ENCODE measurements around the gene OR2AJ1. TPM values are rescaled to one million over a fixed set of nuclear protein-coding genes. Genes with fewer than 3 reads are reported as not detected.

OR2AJ1 gene, protein sequence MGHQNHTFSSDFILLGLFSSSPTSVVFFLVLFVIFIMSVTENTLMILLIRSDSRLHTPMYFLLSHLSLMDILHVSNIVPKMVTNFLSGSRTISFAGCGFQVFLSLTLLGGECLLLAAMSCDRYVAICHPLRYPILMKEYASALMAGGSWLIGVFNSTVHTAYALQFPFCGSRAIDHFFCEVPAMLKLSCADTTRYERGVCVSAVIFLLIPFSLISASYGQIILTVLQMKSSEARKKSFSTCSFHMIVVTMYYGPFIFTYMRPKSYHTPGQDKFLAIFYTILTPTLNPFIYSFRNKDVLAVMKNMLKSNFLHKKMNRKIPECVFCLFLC
- total RNA-seq: not detected

DNA sequence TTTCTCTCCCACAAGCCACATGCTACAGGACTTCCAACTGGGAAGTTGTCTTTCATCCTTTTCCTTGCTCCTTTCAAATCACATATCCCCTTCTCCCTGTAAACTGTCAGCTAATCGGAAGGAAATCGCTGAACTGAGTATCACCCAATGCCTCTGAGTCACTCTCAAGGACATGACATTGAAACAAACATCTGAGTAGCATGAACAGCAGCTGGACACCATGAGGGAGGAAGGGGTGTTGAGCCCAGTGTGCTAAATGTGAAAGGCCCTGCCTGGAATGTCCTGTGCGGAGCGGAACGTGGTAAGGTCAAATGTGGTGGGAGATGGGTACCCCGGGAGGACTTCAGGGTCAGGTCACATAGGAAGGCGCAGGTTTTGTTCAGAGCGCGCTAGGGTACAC lies at the start of gene OR2AJ1:
Gene OR2AJ1, plus strand, starts transcription at position 22 of the 400 bp plus-strand sequence. CDS start 8,880 bp downstream, outside the sequence.
- H3K9me3 Mint-ChIP-seq (ENCODE audit: insufficient read depth): no peaks in the 10 kb centered on the region
- H3K4me1 Mint-ChIP-seq (ENCODE audit: low read depth): no peaks in the 10 kb centered on the region
- H3K4me3 Mint-ChIP-seq: no peak within 1 kb of the TSS
- ChIA-PET POLR2A (no interaction called here), CTCF (no interaction called here)
- DNase-seq: no peak
- ATAC-seq: no peak
- H3K27ac Mint-ChIP-seq: no peak within 1 kb of the TSS
- no peaks in the 10 kb centered on the region for H3K27me3 Mint-ChIP-seq (ENCODE audit: low read depth)
- no peaks in the 10 kb centered on the region for H3K36me3 Mint-ChIP-seq (ENCODE audit: low read depth)

DNA sequence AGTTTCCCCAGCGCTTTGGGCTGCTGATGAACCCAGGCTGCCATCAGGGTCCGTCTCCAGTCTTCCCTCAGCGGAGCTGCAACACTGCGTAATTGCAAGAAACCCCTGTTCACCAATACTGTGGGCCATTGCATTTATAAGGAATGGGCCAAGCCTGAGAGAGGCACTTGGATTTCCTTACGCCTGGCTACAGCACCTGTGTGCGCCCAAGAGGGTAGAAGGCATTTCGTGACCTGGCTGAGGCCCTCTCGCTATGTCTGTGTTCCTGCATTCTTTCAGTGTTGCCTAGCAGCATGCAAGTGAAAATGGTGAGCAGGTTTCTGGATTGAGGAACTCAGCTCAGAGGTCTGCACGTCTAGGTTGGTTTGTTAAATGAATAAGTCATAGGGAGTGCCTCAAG lies 41.3 kb upstream of the OR2AJ1 start:
- DNase-seq (no peak), ATAC-seq (no peak)
- Mint-ChIP-seq H3K36me3 (ENCODE audit: low read depth) (no peaks in the 10 kb centered on the region), H3K27ac (no peak overlapping the region), H3K4me3 (no peak overlapping the region), H3K27me3 (ENCODE audit: low read depth) (no peaks in the 10 kb centered on the region), H3K9me3 (ENCODE audit: insufficient read depth) (no peaks in the 10 kb centered on the region), H3K4me1 (ENCODE audit: low read depth) (no peaks in the 10 kb centered on the region)
- ChIA-PET POLR2A (no interaction called here), CTCF (no interaction called here)

- H3K4me3 Mint-ChIP-seq: no peak overlapping the region
- no peak for DNase-seq
- no peaks in the 10 kb centered on the region for H3K36me3 Mint-ChIP-seq (ENCODE audit: low read depth)
- H3K9me3 Mint-ChIP-seq (ENCODE audit: insufficient read depth): no peaks in the 10 kb centered on the region
- H3K4me1 Mint-ChIP-seq (ENCODE audit: low read depth): no peaks in the 10 kb centered on the region
- H3K27me3 Mint-ChIP-seq (ENCODE audit: low read depth): no peaks in the 10 kb centered on the region
- CTCF ChIA-PET: no interaction called here
- ATAC-seq: no peak
- POLR2A ChIA-PET: no interaction called here
- no peak overlapping the region for H3K27ac Mint-ChIP-seq
These were observed 39.8 kb upstream of the OR2AJ1 start for GRCh38 chr1:247884797-247885413.

GRCh38 chr1:247895163-247895637 lies 29.5 kb upstream of the OR2AJ1 start, which contains the start of gene OR2W3:
Gene OR2W3 (plus strand): TSS chr1:247895587. CDS start chr1:247895587, 0 bp downstream.
- DNase-seq: no peak
- POLR2A ChIA-PET: no interaction called here
- H3K36me3 Mint-ChIP-seq (ENCODE audit: low read depth): peaks cover 2% of the 10 kb centered on the region
- peaks cover 13% of the 10 kb centered on the region for H3K9me3 Mint-ChIP-seq (ENCODE audit: insufficient read depth)
- H3K27me3 Mint-ChIP-seq (ENCODE audit: low read depth): no peaks in the 10 kb centered on the region
- H3K27ac Mint-ChIP-seq: no peak within 1 kb of the TSS
- no peak within 1 kb of the TSS for H3K4me3 Mint-ChIP-seq
- no peaks in the 10 kb centered on the region for H3K4me1 Mint-ChIP-seq (ENCODE audit: low read depth)
- CTCF ChIA-PET: no interaction called here
- ATAC-seq: no peak

DNA sequence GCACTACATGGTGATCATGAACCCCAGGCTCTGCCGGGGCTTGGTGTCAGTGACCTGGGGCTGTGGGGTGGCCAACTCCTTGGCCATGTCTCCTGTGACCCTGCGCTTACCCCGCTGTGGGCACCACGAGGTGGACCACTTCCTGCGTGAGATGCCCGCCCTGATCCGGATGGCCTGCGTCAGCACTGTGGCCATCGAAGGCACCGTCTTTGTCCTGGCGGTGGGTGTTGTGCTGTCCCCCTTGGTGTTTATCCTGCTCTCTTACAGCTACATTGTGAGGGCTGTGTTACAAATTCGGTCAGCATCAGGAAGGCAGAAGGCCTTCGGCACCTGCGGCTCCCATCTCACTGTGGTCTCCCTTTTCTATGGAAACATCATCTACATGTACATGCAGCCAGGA lies 28.7 kb upstream of the OR2AJ1 start:
- no peak overlapping the region for H3K4me3 Mint-ChIP-seq
- H3K4me1 Mint-ChIP-seq (ENCODE audit: low read depth): no peaks in the 10 kb centered on the region
- H3K36me3 Mint-ChIP-seq (ENCODE audit: low read depth): peaks cover 2% of the 10 kb centered on the region
- no peak overlapping the region for H3K27ac Mint-ChIP-seq
- ChIA-PET POLR2A (no interaction called here), CTCF (no interaction called here)
- ATAC-seq: no peak
- H3K9me3 Mint-ChIP-seq (ENCODE audit: insufficient read depth): peaks cover 13% of the 10 kb centered on the region
- DNase-seq: no peak
- H3K27me3 Mint-ChIP-seq (ENCODE audit: low read depth): no peaks in the 10 kb centered on the region

GRCh38 chr1:247904122-247904521 lies 20.6 kb upstream of the OR2AJ1 start:
- peaks cover 3% of the 10 kb centered on the region for H3K27me3 Mint-ChIP-seq (ENCODE audit: low read depth)
- H3K36me3 Mint-ChIP-seq (ENCODE audit: low read depth): peaks cover 5% of the 10 kb centered on the region
- no peak overlapping the region for H3K27ac Mint-ChIP-seq
- no peak for ATAC-seq
- ChIA-PET POLR2A (no interaction called here), CTCF (no interaction called here)
- no peak overlapping the region for H3K4me3 Mint-ChIP-seq
- DNase-seq: no peak
- peaks cover 32% of the 10 kb centered on the region for H3K4me1 Mint-ChIP-seq (ENCODE audit: low read depth)
- H3K9me3 Mint-ChIP-seq (ENCODE audit: insufficient read depth): peaks cover 5% of the 10 kb centered on the region

DNA sequence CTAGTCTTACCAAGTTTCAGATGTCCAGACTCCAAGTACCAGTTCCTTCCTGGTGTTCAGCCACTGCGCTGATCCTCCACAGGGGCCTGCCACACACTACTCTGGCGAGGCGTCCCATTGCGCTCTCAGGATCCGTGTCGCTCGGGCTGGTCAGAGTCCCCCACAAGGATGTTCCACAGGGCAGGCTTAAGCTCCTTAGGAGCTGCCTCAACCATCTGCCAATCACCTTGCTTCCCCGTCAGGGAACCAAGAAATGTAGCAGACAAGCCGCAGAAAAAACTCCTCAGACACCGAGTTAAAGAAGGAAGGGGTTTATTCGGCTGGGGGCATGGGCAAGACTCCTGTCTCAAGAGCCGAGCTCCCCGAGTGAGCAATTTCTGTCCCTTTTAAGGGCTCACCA lies 19.5 kb upstream of the OR2AJ1 start:
- Mint-ChIP-seq H3K9me3 (ENCODE audit: insufficient read depth) (no peaks in the 10 kb centered on the region), H3K27me3 (ENCODE audit: low read depth) (peaks cover 3% of the 10 kb centered on the region), H3K4me3 (no peak overlapping the region), H3K4me1 (ENCODE audit: low read depth) (peaks cover 32% of the 10 kb centered on the region), H3K27ac (no peak overlapping the region), H3K36me3 (ENCODE audit: low read depth) (peaks cover 5% of the 10 kb centered on the region)
- POLR2A ChIA-PET: no interaction called here
- CTCF ChIA-PET: no interaction called here
- DNase-seq (no peak), ATAC-seq (no peak)

DNA sequence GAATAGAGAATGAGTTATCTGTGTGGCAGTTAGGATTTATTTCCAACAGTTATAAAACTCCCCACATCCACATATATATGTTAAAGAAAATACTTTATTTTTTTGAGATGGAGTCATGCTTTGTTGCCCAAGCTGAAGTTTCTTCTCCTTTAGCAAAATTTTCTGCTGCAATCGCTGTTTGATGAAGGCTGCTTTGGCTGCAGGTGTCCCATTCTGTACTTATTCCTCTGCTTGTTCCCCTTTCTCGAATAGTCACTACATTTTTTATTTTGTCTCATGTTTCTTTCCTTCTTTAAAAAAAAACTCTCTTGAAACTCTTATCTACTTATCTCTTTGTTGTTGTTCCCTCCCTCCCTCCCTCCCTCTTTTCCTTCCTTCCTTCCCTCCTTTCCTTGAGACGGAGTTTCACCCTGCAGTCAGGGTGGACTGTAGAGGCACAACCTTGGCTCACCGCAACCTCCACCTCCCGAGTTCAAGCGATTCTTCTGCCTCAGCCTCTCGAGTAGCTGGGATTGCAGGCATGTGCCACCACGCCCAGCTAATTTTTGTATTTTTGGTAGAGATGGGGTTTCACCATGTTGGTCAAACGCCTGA lies 18.7 kb upstream of the OR2AJ1 start:
- ChIA-PET POLR2A (no interaction called here), CTCF (no interaction called here)
- H3K4me1 Mint-ChIP-seq (ENCODE audit: low read depth): peaks cover 32% of the 10 kb centered on the region
- peaks cover 5% of the 10 kb centered on the region for H3K36me3 Mint-ChIP-seq (ENCODE audit: low read depth)
- H3K27ac Mint-ChIP-seq: peak overlapping the region; percentile 79
- ATAC-seq (peak; percentile 56), DNase-seq (no peak)
- peaks cover 3% of the 10 kb centered on the region for H3K27me3 Mint-ChIP-seq (ENCODE audit: low read depth)
- H3K9me3 Mint-ChIP-seq (ENCODE audit: insufficient read depth): no peaks in the 10 kb centered on the region
- peak overlapping the region; percentile 72 for H3K4me3 Mint-ChIP-seq

GRCh38 chr1:247906504-247907047 lies 18.1 kb upstream of the OR2AJ1 start:
- ChIA-PET POLR2A (no interaction called here), CTCF (no interaction called here)
- peaks cover 32% of the 10 kb centered on the region for H3K4me1 Mint-ChIP-seq (ENCODE audit: low read depth)
- peak overlapping the region; percentile 72 for H3K4me3 Mint-ChIP-seq
- H3K36me3 Mint-ChIP-seq (ENCODE audit: low read depth): peaks cover 5% of the 10 kb centered on the region
- peak overlapping the region; percentile 79 for H3K27ac Mint-ChIP-seq
- H3K27me3 Mint-ChIP-seq (ENCODE audit: low read depth): peaks cover 3% of the 10 kb centered on the region
- ATAC-seq: peak; percentile 78
- no peak for DNase-seq
- H3K9me3 Mint-ChIP-seq (ENCODE audit: insufficient read depth): no peaks in the 10 kb centered on the region

- DNase-seq (no peak), ATAC-seq (no peak)
- H3K4me3 Mint-ChIP-seq: no peak overlapping the region
- peaks cover 5% of the 10 kb centered on the region for H3K36me3 Mint-ChIP-seq (ENCODE audit: low read depth)
- peaks cover 3% of the 10 kb centered on the region for H3K27me3 Mint-ChIP-seq (ENCODE audit: low read depth)
- no peak overlapping the region for H3K27ac Mint-ChIP-seq
- H3K9me3 Mint-ChIP-seq (ENCODE audit: insufficient read depth): no peaks in the 10 kb centered on the region
- ChIA-PET POLR2A (no interaction called here), CTCF (no interaction called here)
- H3K4me1 Mint-ChIP-seq (ENCODE audit: low read depth): peaks cover 32% of the 10 kb centered on the region
These were observed 15.9 kb upstream of the OR2AJ1 start for GRCh38 chr1:247908766-247909165.

DNA sequence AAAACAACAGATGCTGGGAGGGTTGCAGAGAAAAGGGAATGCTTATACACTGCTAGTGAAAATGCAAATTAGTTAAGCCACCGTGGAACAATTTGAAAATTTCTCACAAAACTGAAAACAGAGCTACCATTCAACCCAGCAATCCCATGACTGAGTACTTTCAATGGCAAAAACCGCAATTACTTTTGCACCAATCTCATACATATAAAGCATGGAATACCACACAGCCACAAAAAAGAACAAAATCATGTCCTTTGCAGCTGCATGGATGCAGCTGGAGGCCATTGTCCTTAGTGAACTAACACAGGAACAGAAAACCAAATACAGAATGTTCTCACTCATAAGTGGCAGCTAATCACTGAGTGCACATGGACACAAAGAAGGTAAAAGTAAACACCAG lies 10.9 kb upstream of the OR2AJ1 start:
- no peak for ATAC-seq
- Mint-ChIP-seq H3K4me3 (no peak overlapping the region), H3K9me3 (ENCODE audit: insufficient read depth) (no peaks in the 10 kb centered on the region), H3K4me1 (ENCODE audit: low read depth) (no peaks in the 10 kb centered on the region), H3K36me3 (ENCODE audit: low read depth) (no peaks in the 10 kb centered on the region), H3K27ac (no peak overlapping the region), H3K27me3 (ENCODE audit: low read depth) (peaks cover 2% of the 10 kb centered on the region)
- CTCF ChIA-PET: no interaction called here
- POLR2A ChIA-PET: no interaction called here
- no peak for DNase-seq

GRCh38 chr1:247914941-247915662 lies 9.6 kb upstream of the OR2AJ1 start:
- Mint-ChIP-seq H3K4me3 (no peak overlapping the region), H3K27me3 (ENCODE audit: low read depth) (peaks cover 2% of the 10 kb centered on the region), H3K4me1 (ENCODE audit: low read depth) (no peaks in the 10 kb centered on the region), H3K36me3 (ENCODE audit: low read depth) (no peaks in the 10 kb centered on the region), H3K9me3 (ENCODE audit: insufficient read depth) (no peaks in the 10 kb centered on the region), H3K27ac (no peak overlapping the region)
- ATAC-seq (no peak), DNase-seq (no peak)
- ChIA-PET CTCF (interaction anchor here (0.7 kb wide), 1 partner anchor 21 kb away, joined by 4 read pairs; no protein-coding TSS in a partner anchor), POLR2A (no interaction called here)
